AG08395 (cell line): ENCODE measurements around the gene CYS1.
"Not testable (repeated sequence)": the region's sequence is repeated elsewhere in the genome, so short reads cannot be mapped to it uniquely, and the experiment has no call there.

ENCODE experiments used
- DNase-seq: peaks from one replicate; pipeline ENCODE4 v3.0.0; 2012; ENCODE audit warnings: mixed read lengths, low spot score

CYS1 gene

DNA sequence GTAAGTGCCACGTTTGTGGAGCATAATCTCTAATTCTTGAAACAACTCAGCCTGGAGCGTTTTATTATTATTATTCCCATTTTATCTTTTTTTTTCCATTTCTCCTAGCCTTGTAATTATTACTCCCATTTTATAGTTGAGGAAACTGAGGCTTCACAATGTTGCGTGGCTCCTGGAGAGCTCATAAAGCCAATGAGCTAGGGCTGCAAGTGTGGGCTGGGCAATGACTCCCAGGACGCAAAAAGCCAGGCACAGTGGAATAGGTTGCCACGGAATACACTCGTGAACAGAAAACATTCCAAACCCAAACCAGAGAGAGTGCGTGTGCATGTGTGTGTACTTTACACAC lies 50.4 kb downstream of the CYS1 start:
- no peak for DNase-seq

GRCh38 chr2:10028988-10029874 lies 51.0 kb downstream of the CYS1 start:
- DNase-seq, result no peak

GRCh38 chr2:10028407-10028987 lies 51.7 kb downstream of the CYS1 start:
- no peak for DNase-seq

DNA sequence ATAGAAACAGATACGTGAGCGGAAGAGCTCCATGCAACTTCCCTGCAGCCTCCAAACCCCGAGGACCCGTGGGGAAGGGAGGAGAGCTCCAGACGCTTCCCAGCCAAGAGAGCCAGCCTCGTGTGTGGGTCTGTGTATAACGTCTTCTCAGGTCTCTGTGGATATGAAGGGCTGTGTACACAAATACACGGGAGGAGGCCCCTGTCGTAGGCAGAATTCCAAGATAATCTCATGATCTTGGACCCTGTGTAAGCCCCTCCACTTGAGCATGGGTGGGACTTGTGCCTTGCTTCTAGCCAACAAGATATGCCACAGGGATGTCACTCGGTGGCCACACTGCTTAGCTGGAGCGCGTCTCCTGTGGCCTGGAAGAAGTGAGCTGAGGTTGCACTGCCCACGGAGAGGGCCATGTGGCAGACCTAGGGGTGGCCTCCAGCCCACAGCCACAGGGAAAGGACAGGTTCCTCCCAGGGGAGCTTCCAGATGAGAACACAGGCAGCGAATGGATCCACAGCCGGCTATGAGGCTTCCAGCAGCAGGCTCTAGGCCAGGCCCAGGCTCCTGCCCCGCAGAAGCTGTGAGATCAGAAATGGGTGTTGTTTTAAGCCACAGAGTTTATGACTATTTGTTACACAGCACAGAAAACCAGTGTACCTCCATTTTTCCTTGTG lies 52.4 kb downstream of the CYS1 start:
- no peak for DNase-seq

- DNase-seq, result no peak
Measured at GRCh38 chr2:10026940-10027569, 53.2 kb downstream of the CYS1 start.

- DNase-seq, result no peak
Measured at GRCh38 chr2:10022966-10023662, 57.1 kb downstream of the CYS1 start.

DNA sequence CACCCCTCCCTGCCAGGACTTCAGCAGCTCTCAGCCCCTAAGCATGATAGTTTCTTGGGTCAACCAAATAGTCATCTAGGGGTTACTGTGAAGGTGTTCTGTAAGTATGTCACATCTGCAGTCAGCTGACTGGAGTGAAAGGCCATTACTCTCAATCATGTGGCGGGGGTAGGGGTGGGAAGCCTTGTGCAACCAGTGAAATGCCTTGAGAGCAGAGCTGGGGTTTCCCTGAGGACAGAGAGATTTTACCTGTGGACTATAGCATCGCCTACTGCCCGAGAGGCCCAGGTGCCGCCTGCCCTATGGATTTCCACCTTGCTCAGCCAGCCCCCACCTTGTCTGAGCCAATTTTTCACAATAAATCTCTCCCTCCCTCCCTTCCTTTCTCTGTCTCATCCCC lies 57.8 kb downstream of the CYS1 start:
- no peak for DNase-seq

GRCh38 chr2:10022041-10022421 lies 58.2 kb downstream of the CYS1 start:
- no peak for DNase-seq

DNA sequence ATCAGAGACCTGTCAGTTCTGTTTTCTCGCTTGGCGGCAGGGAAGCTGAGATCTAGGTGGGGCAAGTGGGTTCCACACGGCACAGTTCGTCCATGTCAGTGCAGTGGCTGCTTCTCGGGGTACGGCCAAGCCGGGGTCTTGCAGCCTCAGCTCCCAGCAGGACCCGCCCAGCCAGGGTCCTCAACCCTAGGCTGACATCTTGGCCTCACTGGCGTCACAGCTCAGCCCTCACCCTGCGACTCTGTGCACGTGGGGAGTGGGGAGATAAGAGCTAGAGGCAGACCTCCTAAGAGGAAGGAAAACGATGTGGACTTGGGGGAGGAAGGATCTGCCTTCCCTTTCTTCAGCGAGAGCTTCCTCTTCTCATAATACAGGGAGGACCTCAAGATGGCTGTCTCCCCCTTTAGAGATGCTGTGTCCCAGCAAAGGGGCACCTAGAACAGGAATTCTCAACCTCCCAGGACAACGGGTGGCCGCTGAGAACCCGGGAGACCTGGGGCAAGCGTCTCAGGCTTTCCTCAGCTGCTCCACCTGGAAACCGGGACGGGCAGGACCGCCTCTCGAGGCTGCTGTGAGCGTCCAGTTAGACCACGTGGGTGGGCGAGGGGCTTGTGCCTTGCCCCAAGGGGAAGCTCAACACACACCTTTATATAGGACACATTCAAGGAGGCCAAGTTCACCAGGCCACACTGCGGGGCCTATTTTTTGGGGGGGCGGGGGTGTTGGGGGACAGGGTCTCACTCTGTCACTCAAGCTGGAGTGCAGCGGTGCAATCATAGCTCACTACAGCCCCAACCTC lies 60.4 kb downstream of the CYS1 start:
- no peak for DNase-seq

GRCh38 chr2:10019174-10019573 lies 61.0 kb downstream of the CYS1 start:
- DNase-seq, result no peak

DNA sequence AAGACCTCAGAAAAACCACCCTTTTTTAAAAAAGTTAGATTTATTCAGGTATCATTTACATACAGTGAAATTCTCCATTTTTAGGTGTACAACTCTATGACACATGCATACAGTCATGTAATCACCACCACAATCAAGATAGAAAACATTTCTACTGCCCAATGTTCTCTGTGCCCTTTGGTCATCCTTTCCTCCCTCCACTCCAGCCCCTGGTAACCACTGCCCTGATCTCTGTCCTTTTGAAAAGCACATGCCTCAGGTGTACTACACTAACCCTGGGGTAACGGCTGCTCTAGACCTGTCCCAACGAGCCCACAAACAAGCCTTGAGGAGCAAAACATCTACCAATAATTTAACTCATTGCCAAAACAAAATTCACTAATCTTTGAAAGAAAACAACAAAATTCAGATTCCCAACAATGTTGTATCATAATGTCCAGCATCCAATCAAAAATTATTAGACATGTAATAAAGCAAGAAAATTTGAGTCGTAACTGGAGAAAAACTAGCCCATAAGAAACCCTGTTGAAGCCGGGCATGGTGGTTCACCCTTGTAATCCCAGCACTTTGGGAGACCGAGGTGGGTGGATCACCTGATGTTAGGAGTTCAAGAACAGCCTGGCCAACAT lies 62.8 kb downstream of the CYS1 start:
- no peak for DNase-seq

GRCh38 chr2:10016802-10017258 lies 63.4 kb downstream of the CYS1 start:
- no peak for DNase-seq

DNA sequence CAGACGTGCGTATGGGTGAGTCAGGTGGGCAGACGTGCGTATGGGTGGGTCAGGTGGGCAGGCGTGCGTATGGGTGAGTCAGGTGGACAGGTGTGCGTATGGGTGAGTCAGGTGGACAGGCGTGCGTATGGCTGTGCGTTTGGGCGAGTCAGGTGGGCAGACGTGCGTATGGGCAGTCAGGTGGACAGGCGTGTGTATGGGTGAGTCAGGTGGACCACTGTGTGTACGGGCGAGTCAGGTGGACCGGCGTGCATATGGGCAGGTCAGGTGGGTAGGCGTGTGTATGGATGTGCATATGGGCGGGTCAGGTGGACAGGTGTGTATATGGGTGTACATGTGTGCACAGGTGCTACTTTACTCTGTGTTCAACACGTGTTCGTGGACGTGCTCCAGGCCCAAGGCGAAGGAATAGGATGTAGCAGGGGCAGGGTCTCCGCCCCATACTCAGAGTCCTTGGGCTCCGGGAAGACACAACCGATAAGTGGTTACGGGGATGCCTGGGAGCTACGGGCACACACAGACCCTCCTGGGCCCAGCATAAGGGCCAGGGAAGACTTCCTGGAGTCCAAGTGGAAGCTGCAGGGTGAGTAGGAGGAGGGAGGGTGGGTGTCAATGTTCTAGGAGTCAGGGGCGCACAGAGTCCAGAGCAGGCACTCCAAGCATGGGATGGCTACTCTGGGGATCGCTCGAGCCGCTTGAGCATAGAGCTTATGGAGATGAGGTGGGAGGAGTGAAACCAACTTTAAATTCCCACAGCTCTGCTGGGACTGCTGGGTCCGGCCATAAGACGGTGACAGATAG lies 64.0 kb downstream of the CYS1 start:
- no peak for DNase-seq

DNA sequence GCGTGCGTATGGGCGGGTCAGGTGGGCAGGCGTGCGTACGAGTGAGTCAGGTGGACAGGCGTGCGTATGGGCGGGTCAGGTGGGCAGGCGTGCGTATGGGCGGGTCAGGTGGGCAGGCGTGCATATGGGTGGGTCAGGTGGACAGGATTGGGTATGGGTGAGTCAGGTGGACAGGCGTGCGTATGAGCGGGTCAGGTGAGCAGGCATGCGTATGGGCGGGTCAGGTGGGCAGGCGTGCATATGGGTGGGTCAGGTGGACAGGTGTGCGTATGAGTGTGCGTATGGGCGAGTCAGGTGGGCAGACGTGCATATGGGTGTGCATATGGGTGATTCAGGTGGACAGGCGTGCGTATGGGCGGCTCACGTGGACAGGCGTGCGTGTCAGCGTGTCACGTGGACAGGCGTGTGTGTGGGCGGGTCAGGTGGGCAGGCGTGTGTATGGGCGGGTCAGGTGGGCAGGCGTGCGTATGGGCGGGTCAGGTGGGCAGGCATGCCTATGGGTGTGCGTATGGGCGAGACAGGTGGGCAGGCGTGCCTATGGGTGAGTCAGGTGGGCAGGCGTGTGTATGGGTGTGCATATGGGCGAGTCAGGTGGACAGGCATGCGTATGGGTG lies 64.7 kb downstream of the CYS1 start:
- DNase-seq, result not testable (repeated sequence)

GRCh38 chr2:10014418-10015190 lies 65.6 kb downstream of the CYS1 start:
- DNase-seq, result no peak

- not testable (repeated sequence) for DNase-seq
Measured at GRCh38 chr2:10013651-10014417, 66.4 kb downstream of the CYS1 start.

GRCh38 chr2:10012963-10013461 lies 67.2 kb downstream of the CYS1 start:
- no peak for DNase-seq
